DOHH2 (cell line): ENCODE measurements around the gene DLG1.

Experiments
- CTCF ChIP-seq: fragments of 200-600 bp; sonication (generic); IDR thresholded peaks from one replicate; pipeline ENCODE4 v1.5.1; 2014; ENCODE audit warnings: antibody characterized with exemption, mild to moderate bottlenecking, low read depth, low read length; ENCODE audit not compliant: poor library complexity, severe bottlenecking
- EZH2phosphoT487 ChIP-seq: fragments of 200-600 bp; sonication (generic); IDR thresholded peaks from 2 replicates; pipeline ENCODE4 v1.6.1; 2017; ENCODE audit warnings: borderline replicate concordance, mild to moderate bottlenecking, antibody characterized with exemption, low read length, moderate library complexity, mixed read lengths

GRCh38 chr3:197001972-197002700, 296.3 kb downstream of the DLG1 start:
- TF ChIP-seq CTCF = no peak
- no peak for TF ChIP-seq EZH2phosphoT487
